Mucosa of descending colon (tissue), 3 donors: ENCODE data around the gene SMAD7. TPM values are rescaled to one million over a fixed set of nuclear protein-coding genes. Genes with fewer than 3 reads are reported as not detected.
A peak's percentile ranks its signal among the peaks of the same experiment; 100 is the strongest.

Experiments used
- ATAC-seq: fragments of 200-7000 bp; cut with Tn5 transposase; one replicate; pipeline ENCODE4 v1.9.1; 2020; ENCODE audit warnings: mild to moderate bottlenecking, moderate library complexity
- DNase-seq, 3 donors: peaks; one replicate each; pipeline ENCODE4 v3.0.0-alpha.2; 2020
- H3K36me3 ChIP-seq: fragments of 200-600 bp; one replicate; pipeline ENCODE4 v1.8.0; 2021; ENCODE audit warnings: low read depth, mild to moderate bottlenecking
- H3K4me1 ChIP-seq: fragments of 200-600 bp; one replicate; pipeline ENCODE4 v1.8.0; 2021; ENCODE audit warnings: low read depth, mild to moderate bottlenecking
- H3K4me3 ChIP-seq: fragments of 200-600 bp; one replicate; pipeline ENCODE4 v1.8.0; 2021; ENCODE audit warnings: mild to moderate bottlenecking
- H3K9me3 ChIP-seq: fragments of 200-600 bp; one replicate; pipeline ENCODE4 v1.8.0; 2021; ENCODE audit warnings: mild to moderate bottlenecking
- CTCF ChIP-seq: fragments of 200-600 bp; IDR thresholded peaks from one replicate; pipeline ENCODE4 v1.8.0; 2022; ENCODE audit warnings: antibody characterized with exemption, mild to moderate bottlenecking
- intact Hi-C, 2 donors: fragments of 100-400 bp; cut with DNase I in 1 of 2; cut with micrococcal nuclease in 1 of 2; formaldehyde crosslinking; loops; one replicate each; pipeline versions ENCODE4 v1.11.0 to v1.11.1; 2022; cut with DNase I, micrococcal nuclease
- long read RNA-seq, 2 donors: library from polyadenylated mRNA; unstranded; transcript quantifications; one replicate each; pipeline ENCODE4 v2.0.0, GENCODE V29; 2019 to 2021
- total RNA-seq, 3 donors: library from RNA; stranded (reverse); fragmentation: NEBNext Ultra II Directional in 2 of 3; extraction: Animal tissue kit (Norgen Biotek cat#: 25700) in 2 of 3; gene quantifications; one replicate each; pipeline versions ENCODE4 v1.2.1 to v1.2.4, GENCODE V29; 2021 to 2023
- donor health status: DM: no; HTN: no; CAD: no; lungs with moderate emphysema.
- donor health status: DM: no; HTN: no; CAD: no.
- donor health status: DM: no; HTN: yes; CAD: no.

The SMAD7 gene
- total RNA-seq: 10 to 100 TPM; 22.3 to 67.4 (median 33.1) TPM
- long read RNA-seq, donor 1, full-length matches to known transcripts: 43 of 50 reads
- long read RNA-seq, donor 1, partial matches to known transcripts: 3 of 50 reads
- long read RNA-seq, donor 1, other reads (novel, unspliced or antisense): 4 of 50 reads
- long read RNA-seq, donor 2, full-length matches to known transcripts: 7 of 12 reads
- long read RNA-seq, donor 2, partial matches to known transcripts: 0 of 12 reads
- long read RNA-seq, donor 2, other reads (novel, unspliced or antisense): 5 of 12 reads

- Histone ChIP-seq H3K4me3 (peak within 1 kb of the TSS; percentile 86), H3K36me3 (no peaks in the 10 kb centered on the region), H3K9me3 (no peaks in the 10 kb centered on the region), H3K4me1 (peaks cover 24% of the 10 kb centered on the region)
- ATAC-seq (no peak), DNase-seq (peak; percentile 60 to 72 (median 70))
- intact Hi-C loops: no loop called here
- TF ChIP-seq CTCF: no peak
These were observed at the start of gene SMAD7 for GRCh38 chr18:48950536-48951447. Gene SMAD7, minus strand, starts transcription at chr18:48950965. Its CDS starts 541 bp downstream, at chr18:48950424.

- no peak for TF ChIP-seq CTCF
- Histone ChIP-seq H3K36me3 (no peaks in the 10 kb centered on the region), H3K9me3 (no peaks in the 10 kb centered on the region), H3K4me1 (peaks cover 15% of the 10 kb centered on the region), H3K4me3 (no peak overlapping the region)
- intact Hi-C loops: no loop called here
- DNase-seq: no peak
- no peak for ATAC-seq
These were observed 48.8 kb upstream of the SMAD7 start for GRCh38 chr18:48999569-48999968.

- intact Hi-C loops: no loop called here
These were observed 47.4 kb upstream of the SMAD7 start for GRCh38 chr18:48997985-48998831.

GRCh38 chr18:48997681-48997984 is 46.9 kb upstream of the SMAD7 start:
- peaks cover 15% of the 10 kb centered on the region for H3K4me1 ChIP-seq
- no peaks in the 10 kb centered on the region for H3K9me3 ChIP-seq
- H3K36me3 ChIP-seq: no peaks in the 10 kb centered on the region
- no peak overlapping the region for H3K4me3 ChIP-seq
- no peak for ATAC-seq
- no peak for DNase-seq
- intact Hi-C loops: no loop called here
- TF ChIP-seq CTCF: no peak

More at GRCh38 chr18:48997985-48998831, 47.4 kb upstream of the SMAD7 start:
- Histone ChIP-seq H3K4me1 (peaks cover 15% of the 10 kb centered on the region), H3K9me3 (no peaks in the 10 kb centered on the region), H3K36me3 (no peaks in the 10 kb centered on the region), H3K4me3 (no peak overlapping the region)
- DNase-seq: no peak
- ATAC-seq: peak; percentile 32
- TF ChIP-seq CTCF: no peak

- peaks cover 15% of the 10 kb centered on the region for H3K4me1 ChIP-seq
- intact Hi-C loops: no loop called here
- DNase-seq (no peak), ATAC-seq (peak; percentile 80)
- H3K9me3 ChIP-seq: no peaks in the 10 kb centered on the region
- no peak for TF ChIP-seq CTCF
- no peaks in the 10 kb centered on the region for H3K36me3 ChIP-seq
- H3K4me3 ChIP-seq: no peak overlapping the region
These were observed 46.2 kb upstream of the SMAD7 start for GRCh38 chr18:48996901-48997463.
